ENCODE results near the gene CRACR2B.

Gene CRACR2B

DNA sequence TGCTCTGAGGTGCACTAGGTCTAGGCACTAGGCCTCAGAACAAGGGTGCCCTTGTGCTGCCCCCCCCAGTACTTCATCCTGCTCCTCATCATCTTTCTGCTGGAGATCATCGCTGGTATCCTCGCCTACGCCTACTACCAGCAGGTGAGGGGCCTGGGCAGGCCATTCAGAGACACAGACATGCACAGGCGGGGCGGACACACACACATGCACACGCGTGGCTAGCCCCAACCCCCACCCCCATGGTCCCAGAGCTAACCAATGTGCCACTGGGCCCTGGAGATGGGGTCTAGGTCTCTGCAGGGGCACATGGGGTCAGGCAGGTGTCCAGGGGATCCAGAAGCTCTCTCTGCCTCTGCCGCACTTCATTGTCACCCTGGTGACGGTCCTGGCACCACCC is 9.0 kb downstream of the CRACR2B start:
- no peaks in the 10 kb centered on the region for H3K27me3 ChIP-seq (ENCODE audit: insufficient read depth, poor library complexity, severe bottlenecking)
- no peak overlapping the region for H3K4me3 ChIP-seq (replicated peaks; ENCODE audit: insufficient read depth, low read length)
- H3K27ac ChIP-seq (replicated peaks) = no peak overlapping the region
- TF ChIP-seq POLR2AphosphoS5 (IDR thresholded peaks at IDR 0.05; ENCODE audit: low read depth) (peak; percentile 42; the same call in 1 of the 2 replicates), SPI1 (IDR thresholded peaks at IDR 0.05; ENCODE audit: borderline replicate concordance, low read depth) (no peak), GABPA (IDR thresholded peaks at IDR 0.05; ENCODE audit: low read depth) (no peak)
- TF ChIP-seq, protein P1, sequence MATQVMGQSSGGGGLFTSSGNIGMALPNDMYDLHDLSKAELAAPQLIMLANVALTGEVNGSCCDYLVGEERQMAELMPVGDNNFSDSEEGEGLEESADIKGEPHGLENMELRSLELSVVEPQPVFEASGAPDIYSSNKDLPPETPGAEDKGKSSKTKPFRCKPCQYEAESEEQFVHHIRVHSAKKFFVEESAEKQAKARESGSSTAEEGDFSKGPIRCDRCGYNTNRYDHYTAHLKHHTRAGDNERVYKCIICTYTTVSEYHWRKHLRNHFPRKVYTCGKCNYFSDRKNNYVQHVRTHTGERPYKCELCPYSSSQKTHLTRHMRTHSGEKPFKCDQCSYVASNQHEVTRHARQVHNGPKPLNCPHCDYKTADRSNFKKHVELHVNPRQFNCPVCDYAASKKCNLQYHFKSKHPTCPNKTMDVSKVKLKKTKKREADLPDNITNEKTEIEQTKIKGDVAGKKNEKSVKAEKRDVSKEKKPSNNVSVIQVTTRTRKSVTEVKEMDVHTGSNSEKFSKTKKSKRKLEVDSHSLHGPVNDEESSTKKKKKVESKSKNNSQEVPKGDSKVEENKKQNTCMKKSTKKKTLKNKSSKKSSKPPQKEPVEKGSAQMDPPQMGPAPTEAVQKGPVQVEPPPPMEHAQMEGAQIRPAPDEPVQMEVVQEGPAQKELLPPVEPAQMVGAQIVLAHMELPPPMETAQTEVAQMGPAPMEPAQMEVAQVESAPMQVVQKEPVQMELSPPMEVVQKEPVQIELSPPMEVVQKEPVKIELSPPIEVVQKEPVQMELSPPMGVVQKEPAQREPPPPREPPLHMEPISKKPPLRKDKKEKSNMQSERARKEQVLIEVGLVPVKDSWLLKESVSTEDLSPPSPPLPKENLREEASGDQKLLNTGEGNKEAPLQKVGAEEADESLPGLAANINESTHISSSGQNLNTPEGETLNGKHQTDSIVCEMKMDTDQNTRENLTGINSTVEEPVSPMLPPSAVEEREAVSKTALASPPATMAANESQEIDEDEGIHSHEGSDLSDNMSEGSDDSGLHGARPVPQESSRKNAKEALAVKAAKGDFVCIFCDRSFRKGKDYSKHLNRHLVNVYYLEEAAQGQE (IDR thresholded peaks at IDR 0.05; ENCODE audit: insufficient replicate concordance, low read depth) = no peak
- TF ChIP-seq, protein P2, sequence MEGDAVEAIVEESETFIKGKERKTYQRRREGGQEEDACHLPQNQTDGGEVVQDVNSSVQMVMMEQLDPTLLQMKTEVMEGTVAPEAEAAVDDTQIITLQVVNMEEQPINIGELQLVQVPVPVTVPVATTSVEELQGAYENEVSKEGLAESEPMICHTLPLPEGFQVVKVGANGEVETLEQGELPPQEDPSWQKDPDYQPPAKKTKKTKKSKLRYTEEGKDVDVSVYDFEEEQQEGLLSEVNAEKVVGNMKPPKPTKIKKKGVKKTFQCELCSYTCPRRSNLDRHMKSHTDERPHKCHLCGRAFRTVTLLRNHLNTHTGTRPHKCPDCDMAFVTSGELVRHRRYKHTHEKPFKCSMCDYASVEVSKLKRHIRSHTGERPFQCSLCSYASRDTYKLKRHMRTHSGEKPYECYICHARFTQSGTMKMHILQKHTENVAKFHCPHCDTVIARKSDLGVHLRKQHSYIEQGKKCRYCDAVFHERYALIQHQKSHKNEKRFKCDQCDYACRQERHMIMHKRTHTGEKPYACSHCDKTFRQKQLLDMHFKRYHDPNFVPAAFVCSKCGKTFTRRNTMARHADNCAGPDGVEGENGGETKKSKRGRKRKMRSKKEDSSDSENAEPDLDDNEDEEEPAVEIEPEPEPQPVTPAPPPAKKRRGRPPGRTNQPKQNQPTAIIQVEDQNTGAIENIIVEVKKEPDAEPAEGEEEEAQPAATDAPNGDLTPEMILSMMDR (IDR thresholded peaks at IDR 0.05; ENCODE audit: insufficient read depth, low read length) = no peak
- no peak for DNase-seq (ENCODE audit: low read depth in 1 of 2, low spot score in 1 of 2)

DNA sequence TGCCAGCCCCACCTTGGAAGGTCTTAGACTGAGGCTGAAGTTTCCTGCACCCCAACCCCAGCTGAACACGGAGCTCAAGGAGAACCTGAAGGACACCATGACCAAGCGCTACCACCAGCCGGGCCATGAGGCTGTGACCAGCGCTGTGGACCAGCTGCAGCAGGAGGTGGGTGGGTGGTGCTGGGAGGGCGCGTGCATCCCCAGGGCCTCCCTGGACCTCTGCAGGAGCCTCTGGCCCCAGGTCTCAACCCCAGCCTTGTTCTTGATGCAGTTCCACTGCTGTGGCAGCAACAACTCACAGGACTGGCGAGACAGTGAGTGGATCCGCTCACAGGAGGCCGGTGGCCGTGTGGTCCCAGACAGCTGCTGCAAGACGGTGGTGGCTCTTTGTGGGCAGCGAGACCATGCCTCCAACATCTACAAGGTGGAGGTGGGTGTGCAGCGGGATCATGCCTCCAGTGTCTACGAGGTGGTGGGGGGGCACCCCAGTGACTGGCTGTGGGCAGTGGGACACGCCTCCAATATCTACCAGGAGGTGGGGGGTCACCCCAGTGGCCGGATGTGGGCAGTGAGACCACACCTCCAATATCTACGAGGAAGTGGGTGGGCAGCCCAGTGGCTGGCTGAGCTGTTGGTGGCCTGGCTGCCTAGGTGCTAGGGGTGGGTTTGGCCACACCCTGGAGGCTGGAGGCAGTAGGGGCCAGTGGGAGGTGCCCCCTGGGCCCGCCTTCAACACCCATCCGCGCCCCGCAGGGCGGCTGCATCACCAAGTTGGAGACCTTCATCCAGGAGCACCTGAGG is 9.7 kb downstream of the CRACR2B start:
- H3K4me3 ChIP-seq (replicated peaks; ENCODE audit: insufficient read depth, low read length) = no peak overlapping the region
- TF ChIP-seq GABPA (IDR thresholded peaks at IDR 0.05; ENCODE audit: low read depth) = no peak
- no peak for TF ChIP-seq SPI1 (IDR thresholded peaks at IDR 0.05; ENCODE audit: borderline replicate concordance, low read depth)
- no peak for TF ChIP-seq POLR2AphosphoS5 (IDR thresholded peaks at IDR 0.05; ENCODE audit: low read depth)
- no peak overlapping the region for H3K27ac ChIP-seq (replicated peaks)
- H3K27me3 ChIP-seq (ENCODE audit: insufficient read depth, poor library complexity, severe bottlenecking) = no peaks in the 10 kb centered on the region
- DNase-seq (ENCODE audit: low read depth in 1 of 2, low spot score in 1 of 2) = no peak

DNA sequence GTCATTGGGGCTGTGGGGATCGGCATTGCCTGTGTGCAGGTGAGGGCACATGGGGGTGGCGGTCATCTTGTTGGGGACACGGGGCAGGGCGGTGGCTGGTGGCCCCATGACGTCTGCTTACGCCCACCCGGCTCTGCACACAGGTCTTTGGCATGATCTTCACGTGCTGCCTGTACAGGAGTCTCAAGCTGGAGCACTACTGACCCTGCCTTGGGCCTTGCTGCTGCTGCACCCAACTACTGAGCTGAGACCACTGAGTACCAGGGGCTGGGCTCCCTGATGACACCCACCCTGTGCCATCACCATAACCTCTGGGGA is 10.2 kb downstream of the CRACR2B start:
- Histone ChIP-seq H3K27ac (replicated peaks) (no peak overlapping the region), H3K4me3 (replicated peaks; ENCODE audit: insufficient read depth, low read length) (no peak overlapping the region), H3K27me3 (ENCODE audit: insufficient read depth, poor library complexity, severe bottlenecking) (no peaks in the 10 kb centered on the region)
- no peak for DNase-seq (ENCODE audit: low read depth in 1 of 2, low spot score in 1 of 2)
- TF ChIP-seq, protein P2 (IDR thresholded peaks at IDR 0.05; ENCODE audit: insufficient read depth, low read length) = no peak
- TF ChIP-seq, protein P1 (IDR thresholded peaks at IDR 0.05; ENCODE audit: insufficient replicate concordance, low read depth) = no peak
- TF ChIP-seq SPI1 (IDR thresholded peaks at IDR 0.05; ENCODE audit: borderline replicate concordance, low read depth) = no peak
- TF ChIP-seq POLR2AphosphoS5 (IDR thresholded peaks at IDR 0.05; ENCODE audit: low read depth) = no peak
- no peak for TF ChIP-seq GABPA (IDR thresholded peaks at IDR 0.05; ENCODE audit: low read depth)

DNA sequence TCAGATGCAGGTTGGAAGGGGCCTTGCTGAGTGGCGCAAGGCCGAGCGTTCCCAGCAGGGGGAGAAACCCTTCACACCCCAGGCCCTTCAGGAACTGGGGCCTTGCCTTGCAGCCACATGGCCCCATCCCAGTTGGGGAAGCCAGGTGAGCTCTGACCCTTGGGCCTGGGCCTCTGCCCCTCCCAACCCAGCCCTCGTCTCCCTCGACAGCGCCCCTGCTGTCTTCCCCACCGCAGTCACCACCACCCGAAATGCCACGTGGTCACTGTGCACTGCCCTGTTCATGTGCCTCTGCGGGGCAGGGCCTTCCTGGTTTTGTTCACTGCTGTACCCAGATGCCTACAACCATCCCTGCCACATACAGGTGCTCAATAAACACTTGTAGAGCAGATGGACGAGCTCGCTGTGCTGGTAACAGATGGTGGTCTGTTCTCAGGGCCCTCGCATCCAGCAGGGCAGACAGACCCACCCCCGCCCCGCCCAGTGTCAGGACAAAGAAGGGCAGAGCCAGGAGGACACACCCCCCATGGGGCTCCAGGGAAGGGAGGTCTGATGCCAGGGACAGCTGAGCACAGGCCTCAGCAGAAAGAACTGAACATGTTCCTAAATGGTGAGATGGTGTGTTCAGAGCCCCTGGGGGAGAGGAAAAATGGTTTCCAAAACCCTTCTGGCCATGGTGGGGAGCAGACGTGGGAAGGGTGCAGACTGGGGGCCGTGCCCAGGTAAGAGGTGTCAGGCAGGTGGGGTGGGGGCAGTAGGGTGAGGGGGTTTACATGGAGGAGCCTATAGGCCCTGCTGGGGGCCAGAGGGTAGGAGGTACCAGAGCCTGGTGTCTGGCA is 10.9 kb downstream of the CRACR2B start:
- no peak overlapping the region for H3K27ac ChIP-seq (replicated peaks)

More for the DNA sequence above, 10.9 kb downstream of the CRACR2B start:
- no peak overlapping the region for H3K4me3 ChIP-seq (replicated peaks; ENCODE audit: insufficient read depth, low read length)
- no peaks in the 10 kb centered on the region for H3K27me3 ChIP-seq (ENCODE audit: insufficient read depth, poor library complexity, severe bottlenecking)
- TF ChIP-seq POLR2AphosphoS5 (IDR thresholded peaks at IDR 0.05; ENCODE audit: low read depth) = no peak; the same call in 1 of the 2 replicates
- no peak for TF ChIP-seq GABPA (IDR thresholded peaks at IDR 0.05; ENCODE audit: low read depth)
- TF ChIP-seq, protein P2 (IDR thresholded peaks at IDR 0.05; ENCODE audit: insufficient read depth, low read length) = no peak
- TF ChIP-seq, protein P1 (IDR thresholded peaks at IDR 0.05; ENCODE audit: insufficient replicate concordance, low read depth) = no peak
- no peak for TF ChIP-seq SPI1 (IDR thresholded peaks at IDR 0.05; ENCODE audit: borderline replicate concordance, low read depth)
- no peak for DNase-seq (ENCODE audit: low read depth in 1 of 2, low spot score in 1 of 2)
